GM21390 (cell line): Measurements from ENCODE around the gene AHNAK2.
"Not testable (repeated sequence)": the region's sequence is repeated elsewhere in the genome, so short reads cannot be mapped to it uniquely, and the experiment has no call there.

Source experiments
- ATAC-seq: cut with Tn5 transposase; IDR thresholded peaks from one replicate; pipeline ENCODE4 v1.9.1; 2021; ENCODE audit not compliant: unreplicated experiment

AHNAK2 gene

DNA sequence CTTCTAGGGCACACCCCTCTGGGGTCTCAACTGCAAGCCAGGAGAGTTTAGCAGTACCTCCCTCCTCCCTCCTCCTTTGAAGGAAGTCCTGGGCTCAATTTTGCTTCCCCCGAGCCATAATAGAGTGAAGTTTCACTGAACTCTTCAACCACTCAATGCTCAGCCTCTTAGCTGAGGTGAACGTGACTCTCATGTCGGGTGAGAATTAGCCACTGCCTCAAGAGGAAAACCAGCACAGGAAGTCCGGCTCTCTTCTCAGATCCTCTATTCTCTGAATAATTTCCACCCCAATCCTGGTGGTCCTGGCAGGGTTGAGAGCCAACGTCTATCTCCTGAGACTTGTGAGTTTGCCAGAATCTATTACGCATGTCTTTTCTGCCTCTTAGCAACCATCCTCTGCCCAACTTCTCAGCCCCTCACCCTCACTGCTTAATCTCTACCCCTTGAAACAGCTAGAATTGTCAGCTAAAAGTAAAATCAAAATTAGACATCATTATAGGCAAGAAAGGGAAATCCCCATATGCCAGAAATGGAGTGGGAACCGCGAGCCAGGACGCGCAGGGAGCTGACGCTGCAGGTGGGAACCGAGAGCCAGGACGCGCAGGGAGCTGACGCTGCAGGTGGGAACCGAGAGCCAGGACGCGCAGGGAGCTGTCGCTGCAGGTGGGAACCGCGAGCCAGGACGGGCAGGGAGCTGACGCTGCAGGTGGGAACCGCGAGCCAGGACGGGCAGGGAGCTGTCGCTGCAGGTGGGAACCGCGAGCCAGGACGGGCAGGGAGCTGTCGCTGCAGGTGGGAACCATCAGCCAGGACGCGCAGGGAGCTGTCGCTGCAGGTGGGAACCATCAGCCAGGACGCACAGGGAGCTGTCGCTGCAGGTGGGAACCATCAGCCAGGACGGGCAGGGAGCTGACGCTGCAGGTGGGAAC, 73.3 kb downstream of the AHNAK2 start:
- ATAC-seq, result not testable (repeated sequence)

DNA sequence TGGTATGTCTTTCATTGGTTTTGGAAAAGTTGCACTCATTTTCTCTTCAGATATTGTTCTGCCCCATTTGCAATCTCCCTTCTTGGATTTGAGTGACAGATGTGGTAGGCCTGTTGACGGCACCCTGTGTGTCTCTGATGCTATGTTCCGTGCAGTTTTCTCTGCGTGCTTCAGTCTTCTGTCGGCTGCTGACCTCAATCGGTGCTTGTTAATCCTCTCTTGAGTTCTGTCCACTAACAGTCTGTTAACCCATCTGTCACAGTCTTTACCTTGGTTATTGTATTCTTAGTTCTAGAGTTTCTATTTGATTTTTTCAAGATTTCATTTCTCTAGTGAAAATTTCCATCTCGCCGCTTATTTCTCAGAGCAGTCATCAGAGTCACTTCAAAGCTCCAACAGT, 74.2 kb downstream of the AHNAK2 start:
- no peak for ATAC-seq

DNA sequence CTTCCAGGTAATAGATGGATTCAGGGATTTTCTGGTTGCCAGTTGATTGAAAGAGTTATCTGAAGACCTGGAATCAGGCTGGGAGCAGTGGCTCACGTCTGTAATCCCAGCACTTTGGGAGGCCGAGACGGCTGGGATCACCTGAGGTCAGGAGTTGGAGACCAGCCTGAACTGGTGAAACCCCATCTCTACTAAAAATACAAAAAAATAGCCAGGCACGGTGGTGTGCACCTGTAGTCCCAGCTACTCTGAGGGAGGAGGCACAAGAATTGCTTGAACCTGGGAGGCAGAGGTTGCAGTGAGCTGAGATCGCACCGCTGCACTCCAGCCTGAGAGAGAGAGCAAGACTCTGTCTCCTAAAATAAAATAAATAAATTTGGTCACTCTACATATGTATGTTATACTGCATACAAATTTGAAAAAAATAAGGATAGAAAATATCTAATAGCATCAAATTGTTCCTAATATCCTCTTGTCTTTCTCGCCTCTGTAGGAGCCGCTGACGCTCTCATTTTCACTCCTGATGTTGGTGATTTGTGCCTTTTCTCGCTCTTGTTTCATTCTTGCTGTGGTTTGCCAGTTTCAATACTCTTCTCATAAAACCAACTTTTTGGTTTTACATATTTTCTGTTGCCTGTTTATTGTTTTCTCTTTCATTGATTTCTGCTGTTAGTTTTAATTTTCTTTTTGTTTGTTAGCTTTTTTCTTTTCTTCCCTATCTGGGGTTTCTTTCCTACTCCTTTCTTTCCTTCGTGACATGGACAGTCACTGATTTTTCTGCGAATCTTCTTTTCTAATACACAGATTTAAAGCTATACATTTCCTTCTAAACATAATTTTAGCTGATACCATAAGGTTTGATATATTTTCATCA, 77.3 kb downstream of the AHNAK2 start:
- ATAC-seq, result no peak

DNA sequence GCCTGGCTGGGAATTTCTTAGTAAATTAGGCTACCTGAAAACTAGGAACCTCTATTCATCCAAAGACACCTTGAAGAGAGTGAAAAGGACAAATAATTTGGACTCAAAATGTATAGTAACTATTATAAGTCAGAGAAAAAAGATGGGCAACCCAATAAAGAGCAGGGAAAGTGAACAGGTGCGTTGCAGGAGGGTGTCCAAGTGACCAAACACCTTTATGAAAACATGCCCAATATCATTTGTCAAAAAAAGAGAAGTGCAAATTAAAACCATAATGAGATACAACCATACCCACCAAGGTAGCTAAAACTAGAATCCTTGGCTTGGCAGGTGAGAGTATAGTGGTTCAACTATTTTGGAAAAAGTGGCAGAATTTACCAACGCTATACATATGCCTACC, 78.4 kb downstream of the AHNAK2 start:
- ATAC-seq, result no peak

DNA sequence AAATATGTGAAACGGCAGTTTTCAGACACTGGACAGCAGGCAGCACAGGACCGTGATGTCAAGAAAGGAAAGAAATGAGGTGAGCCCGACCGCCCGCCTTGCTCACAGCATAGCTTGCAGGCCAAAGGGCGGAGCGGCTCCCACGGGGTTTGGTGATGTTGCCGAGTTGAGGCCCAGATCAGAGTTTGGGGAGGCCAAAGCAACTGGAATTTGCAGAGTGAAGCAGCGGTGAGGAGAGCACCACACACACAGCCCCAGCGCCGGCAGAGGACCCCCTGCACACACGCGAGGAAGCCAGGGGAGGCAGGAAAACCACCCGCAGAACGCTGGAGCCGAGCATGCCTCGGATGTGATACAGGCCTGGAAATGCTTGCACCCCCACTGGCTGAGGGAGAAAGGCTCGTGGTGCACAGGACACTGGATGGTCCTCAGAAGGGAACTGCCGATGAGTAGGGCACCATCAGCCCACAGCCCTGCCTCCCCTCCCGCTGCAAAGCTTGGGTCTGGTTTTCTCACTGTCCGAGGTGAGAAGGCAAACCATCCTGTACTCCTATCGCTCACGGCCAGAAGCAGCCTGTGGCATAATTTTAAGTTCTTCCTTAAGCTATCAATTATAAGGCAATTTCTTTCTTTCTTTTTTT, 79.2 kb downstream of the AHNAK2 start:
- ATAC-seq, result no peak

DNA sequence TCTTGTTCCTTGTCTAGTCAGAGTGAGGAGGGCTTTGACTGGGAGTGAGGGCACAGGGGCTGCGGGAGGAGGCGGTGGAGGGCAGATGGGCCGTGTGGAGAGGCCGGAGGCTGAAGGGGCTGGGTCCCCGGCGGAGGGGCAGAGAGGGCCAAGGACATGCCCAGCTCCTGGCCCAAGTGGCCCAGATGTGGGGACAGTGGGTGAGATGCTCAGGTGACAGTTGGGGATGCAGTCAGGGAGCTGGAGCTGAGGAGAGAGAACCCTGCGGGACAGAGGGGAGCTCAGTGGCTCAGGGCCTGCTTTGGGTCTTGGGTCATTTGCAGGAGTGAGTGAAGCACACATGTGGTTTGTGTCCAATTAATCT, 80.0 kb downstream of the AHNAK2 start:
- no peak for ATAC-seq

DNA sequence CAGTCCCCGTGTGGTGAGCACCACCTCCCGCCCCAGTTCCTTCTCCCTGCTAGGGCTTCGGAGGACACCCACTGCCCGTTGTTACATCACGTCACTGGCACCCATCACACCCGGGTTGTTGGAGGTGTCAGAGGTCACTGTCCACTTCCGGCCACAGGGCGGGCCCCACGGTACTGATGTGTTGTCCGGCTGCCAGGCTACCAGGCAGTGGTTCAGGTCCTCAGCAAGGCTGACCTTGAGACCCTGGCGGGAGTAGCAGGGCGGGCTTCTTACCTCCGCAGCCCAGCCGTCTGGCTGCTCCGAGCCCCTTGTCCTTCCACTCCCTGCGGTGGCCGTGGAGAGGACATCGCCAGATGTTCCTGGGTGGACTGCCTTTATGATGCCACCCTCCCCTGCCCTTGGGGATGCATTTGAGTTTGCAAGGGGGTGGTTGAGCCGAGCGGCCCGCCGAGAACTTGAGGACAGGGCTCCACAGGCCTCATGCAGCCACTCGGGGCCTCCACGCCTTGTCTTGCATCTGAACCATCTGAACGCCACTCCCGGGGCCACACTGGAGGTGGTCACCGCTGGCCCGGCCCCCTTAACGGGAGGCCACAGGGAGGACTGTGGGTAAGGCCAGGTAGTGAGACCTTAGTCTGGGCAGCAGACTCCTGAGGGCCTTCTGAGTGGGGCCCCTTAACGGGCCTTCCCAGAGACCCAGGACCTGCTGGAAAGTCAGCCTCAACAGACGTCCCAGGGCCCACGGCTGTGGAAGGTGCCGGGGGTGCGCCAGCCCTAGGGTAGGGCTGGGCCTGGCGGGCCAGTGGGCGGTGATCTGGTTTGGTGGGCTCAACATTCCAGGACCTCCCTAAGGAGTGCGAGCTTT, 80.6 kb downstream of the AHNAK2 start:
- ATAC-seq, result no peak

DNA sequence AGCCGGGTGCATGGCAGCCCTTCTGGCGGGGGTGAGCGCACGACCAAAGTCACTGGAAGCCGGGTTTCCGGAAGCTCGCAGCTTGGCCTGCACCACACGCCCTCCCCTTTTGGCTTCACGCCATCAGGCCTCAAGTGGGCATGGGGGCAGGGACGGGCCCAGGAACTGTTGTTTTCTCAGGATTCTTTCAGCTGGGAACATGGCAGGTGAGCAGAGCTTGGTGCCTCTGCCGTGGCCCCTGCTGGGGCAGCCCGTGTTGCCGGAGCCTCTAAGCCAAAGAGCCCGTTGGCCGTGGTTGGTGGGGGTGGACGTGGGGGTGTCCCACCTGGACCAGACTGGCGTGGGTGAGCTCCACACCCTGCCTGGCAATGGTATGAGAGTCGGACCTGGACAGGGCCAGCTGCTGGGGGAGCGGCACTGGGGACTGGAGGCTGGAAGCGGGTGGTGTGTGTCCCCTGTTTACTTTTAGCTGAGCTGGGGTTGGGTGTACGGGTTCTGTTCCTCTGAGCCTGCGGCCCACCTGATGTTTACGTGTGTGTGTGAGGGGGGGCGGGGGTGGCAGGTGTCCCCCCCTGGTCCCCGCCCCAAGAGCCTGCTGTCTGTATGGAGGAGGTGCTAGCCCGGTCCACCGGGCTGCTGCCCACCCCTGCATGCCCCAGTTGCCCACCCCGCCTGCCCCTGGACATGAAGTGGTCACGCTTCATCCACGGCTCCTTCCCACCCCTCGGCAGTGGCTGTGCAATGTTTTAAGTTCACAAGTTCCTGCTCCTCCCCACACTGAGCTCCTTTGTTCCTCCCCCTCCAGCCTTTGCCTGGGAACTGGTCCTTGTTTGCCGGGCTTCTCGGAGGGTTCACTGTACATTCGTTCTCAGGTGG, 82.2 kb downstream of the AHNAK2 start:
- ATAC-seq, result no peak

DNA sequence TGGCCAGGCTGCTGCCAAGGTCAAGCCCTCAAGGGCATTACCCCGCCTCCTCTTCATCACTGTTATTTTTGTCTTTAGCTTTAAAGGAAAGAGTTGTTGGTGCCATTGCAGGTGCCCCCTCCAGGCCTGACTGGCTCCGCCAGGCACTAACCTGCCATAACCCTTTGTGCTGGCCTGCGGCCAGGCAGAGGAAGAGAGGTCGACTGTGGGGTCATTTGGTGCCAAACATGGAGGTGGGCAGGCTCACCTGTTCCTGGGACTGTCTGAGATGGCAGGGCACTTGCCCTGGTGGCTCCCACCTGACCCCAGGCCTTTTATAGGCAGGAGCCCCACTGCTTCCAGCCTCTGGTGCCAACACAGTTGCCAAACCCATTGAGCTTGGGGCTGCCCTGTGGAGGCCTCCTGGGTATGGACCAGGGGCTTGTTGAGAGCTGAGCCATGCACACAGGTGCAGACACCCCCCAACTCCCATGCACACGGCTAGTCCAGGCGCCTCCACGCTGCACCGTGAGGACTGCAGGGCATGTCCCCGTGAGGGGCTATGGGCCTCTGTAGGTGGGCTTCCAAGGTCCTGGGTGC, 82.9 kb downstream of the AHNAK2 start:
- no peak for ATAC-seq

DNA sequence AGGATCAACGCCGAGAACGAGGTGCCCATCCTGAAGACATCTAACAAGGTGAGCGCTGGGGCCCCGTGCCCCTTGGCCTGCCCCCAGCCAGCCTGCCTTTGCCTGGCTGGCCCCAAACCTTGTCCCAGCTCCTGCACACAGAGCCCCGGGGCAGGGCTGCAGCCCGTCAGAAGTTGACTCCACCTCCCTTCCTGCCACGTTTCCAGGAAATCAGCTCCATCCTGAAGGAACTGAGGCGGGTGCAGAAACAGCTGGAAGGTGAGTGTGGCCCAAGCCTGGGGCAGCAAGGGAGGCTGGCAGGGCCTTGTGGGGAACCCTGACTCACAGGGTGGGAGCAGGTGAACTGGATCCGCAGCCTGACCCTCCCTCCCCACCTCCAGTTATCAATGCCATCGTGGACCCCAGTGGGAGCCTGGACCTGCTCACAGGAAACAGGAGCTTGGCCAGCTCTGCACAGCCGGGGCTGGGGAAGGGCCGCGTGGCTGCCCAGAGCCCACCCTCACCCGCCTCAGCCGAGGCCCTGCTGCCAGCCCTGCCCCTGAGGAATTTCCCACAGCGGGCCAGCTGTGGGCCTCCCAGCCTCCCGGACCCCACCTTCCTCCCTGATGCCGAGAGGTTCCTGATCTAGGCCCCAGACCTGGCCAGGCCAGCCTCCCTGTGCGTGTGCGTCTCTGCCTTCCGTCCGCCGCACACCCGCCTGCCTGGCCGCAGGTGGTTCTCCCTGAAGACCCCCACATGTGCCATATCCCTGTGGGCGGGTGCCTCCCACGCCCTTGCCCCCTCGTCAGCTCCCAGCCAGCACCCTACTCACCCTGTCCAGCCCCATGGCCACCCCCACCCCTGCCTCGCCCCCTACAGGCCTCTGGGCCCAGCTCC, 83.6 kb downstream of the AHNAK2 start:
- ATAC-seq, result no peak

DNA sequence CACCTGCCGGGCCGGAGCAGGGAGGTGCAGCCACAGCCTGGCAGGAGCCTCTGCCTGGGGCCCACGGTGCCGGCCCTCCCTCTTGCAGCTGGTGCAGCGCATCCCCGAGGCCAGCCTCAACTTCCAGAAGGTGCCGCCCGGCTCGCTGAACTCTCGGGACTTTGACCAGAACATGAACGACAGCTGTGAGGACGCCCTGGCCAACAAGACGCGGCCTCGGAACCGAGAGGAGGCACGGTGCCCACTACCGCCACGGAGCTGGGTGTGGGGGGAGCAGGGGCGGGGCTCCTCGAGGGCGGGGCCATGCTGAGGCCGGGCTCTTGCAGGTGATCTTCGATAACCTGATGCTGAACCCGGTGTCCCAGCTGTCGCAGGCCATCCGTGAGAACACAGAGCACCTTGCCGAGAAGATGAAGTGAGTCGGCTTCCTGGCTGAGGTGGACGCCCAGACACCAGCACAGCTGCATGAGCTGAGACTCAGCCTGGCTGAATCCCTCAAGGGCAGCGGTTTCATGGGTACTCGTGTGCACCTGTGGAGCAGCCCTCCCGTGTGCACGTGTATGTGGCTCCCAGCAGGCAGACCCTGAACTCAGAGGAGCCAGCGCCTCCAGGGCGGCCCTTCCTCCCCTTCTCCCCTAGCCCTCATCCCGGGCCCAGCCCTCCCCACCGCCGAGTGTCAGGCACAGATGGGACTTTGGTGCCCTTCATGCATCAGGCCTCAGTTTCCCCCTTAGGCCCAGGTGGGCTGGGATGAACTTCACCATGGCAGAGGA, 84.6 kb downstream of the AHNAK2 start:
- no peak for ATAC-seq

DNA sequence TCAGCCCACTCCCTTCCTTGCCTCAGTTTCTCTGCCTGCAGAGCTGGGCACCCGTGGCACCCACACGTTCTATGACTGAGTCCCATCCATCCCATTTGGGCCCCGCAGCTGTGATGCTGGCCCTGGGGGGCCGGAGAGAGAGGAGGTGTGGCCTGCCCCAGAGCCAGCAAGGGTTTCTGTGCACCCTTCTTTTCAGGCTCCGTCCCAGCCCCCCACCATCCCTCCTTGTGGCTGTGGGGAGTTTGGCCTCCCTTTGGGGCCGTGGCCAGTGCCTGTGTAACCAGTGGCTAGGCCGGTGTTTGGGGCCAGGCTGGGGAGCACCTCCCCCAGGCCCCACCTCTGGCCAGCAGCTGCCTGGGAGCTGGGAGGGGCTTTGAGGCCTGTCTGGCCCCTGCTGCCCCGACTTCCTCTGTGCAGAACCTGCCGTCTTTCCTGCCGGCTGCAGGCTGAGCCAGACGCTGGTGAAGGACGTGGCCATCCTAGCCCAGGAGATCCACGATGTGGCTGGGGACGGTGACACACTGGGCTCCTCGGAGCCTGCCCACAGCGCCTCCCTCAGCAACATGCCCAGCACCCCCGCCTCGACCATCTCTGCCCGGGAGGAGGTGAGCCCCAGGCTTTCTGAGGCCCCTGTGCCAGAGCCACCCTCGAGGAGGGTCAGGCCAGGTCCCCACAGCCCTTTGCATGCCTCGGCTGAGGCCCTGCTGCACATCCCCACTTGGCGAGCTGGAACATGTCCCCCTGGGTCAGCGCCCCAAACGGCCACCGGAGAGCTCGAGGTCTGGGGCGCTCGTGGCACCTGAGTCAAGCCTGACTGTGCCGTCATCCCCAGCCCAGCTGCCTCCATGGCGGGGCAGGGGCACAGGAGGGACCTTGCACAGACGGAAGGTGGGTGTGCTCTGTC, 85.4 kb downstream of the AHNAK2 start:
- ATAC-seq, result no peak

DNA sequence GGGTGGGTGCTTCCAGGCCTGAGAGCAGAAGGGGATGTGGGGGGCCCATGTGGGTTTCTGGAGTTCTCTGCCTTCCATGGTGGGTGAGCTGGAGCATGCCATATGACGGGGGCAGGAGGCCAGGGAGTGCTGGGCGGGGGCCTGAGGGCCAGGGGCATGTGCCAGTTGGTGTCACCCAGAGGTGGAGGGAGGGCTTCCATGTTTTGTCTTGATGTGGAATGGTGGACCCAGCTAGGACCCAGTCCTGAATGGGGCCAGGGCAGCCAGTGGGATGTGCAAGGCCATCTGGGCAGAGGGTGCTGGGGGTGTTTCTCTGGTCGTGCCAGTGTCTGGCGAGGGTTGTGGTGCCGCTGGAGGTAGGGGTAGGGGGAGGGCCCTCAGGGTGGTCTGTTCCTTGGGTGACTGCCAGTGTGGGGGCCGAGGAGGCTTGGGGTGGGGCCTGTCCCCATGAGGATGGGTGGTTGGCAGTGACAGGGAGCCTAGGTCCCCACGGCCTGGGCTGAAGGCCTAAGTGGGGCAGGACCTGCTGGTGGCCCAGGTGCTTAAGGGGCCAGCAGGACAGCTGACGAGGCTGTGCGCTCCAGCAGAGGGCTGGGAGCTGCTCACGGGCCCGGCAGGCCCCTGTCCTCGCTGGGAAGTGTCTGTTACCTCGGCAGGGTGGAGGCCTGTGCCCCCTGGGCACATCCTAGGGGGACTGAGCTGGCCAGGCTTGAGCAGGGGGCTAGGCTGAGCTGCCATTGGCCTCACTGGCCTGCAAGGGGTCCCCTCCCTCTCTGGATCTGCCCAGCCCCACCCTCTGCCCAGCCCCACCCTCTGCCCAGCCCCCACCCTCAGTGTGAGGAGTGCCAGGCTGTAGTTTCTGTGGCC, 86.3 kb downstream of the AHNAK2 start:
- no peak for ATAC-seq

DNA sequence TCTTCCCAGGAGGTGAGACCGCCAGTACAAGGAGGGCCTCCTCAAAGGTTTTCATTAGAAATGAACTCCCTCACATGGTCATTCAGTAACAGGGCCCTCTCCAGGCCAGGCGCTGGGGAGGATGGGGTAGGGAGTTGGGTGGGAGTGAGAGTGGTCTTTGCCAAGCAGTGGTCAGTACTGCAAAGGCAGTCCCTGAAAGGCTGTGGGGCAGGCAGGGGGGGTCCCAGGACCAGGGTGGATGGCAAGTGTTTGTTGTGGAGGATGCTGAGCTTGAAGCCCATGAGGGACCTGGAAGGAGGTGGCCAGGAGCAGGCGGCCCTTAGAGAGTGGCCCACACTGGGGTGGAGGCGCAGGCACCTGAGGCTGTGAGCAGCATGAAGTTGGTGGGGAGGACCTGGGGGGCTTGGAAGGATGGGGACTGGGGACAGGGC, 87.0 kb downstream of the AHNAK2 start:
- ATAC-seq, result no peak

DNA sequence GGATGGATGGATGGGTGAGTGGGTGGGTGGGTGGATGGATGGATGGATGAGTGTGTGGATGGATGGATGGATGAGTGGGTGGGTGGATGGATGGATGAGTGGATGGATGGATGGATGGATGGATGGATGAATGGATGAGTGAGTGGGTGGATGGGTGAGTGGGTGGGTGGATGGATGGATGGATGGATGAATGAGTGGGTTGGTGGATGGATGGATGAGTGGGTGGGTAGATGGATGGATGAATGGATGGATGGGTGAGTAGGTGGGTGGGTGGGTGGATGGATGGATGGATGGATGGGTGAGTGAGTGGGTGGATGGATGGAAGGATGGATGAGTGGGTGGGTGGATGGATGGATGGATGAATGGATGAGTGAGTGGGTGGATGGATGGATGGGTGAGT, 87.9 kb downstream of the AHNAK2 start:
- not testable (repeated sequence) for ATAC-seq

DNA sequence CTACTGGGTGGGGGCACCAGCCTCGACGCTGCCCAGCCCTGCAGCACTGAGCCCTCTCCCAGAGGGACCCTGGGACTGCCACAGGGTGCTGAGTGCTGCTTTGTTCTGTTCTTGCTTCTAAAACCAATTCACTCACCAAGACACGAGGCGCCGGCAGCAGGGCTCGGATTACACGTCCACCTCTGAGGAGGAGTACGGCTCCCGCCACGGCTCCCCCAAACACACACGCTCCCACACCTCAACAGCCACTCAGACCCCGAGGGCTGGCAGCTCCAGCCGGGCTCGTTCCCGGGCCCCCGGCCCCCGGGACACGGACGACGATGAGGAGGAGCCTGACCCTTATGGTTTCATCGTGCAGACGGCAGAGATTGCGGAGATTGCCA, 88.8 kb downstream of the AHNAK2 start:
- ATAC-seq, result no peak
